ENCODE measurements around the gene GNAO1.

- TF ChIP-seq ZNF184 (tag by site-specific recombination; IDR thresholded peaks at IDR 0.05) = no peak
- TF ChIP-seq SETDB1 (IDR thresholded peaks at IDR 0.05; ENCODE audit: insufficient read length, low read length) = no peak
- TF ChIP-seq ZFHX2 (tag by site-specific recombination; conservative IDR thresholded peaks at IDR 0.05) = no peak
- no peak for TF ChIP-seq CTCF (tag by site-specific recombination; IDR thresholded peaks at IDR 0.05)
- no peak for TF ChIP-seq ZNF692 (tag by site-specific recombination; IDR thresholded peaks at IDR 0.05)
- TF ChIP-seq TSHZ1 (tag by site-specific recombination; IDR thresholded peaks at IDR 0.05; ENCODE audit: borderline replicate concordance) = no peak
- no peak for TF ChIP-seq WT1 (tag by site-specific recombination; IDR thresholded peaks at IDR 0.05)
- TF ChIP-seq ZNF2 (tag by site-specific recombination; IDR thresholded peaks at IDR 0.05) = no peak
These were observed 28.2 kb upstream of the GNAO1 start for GRCh38 chr16:56163089-56163488.

Measured in HEK293 (cell line).